Glutamatergic neuron (in vitro differentiated cells): ENCODE data around the gene MRPS27. TPM values are rescaled to one million over a fixed set of nuclear protein-coding genes. Genes with fewer than 3 reads are reported as not detected.

ENCODE experiments used
- DNase-seq: peaks from one replicate; pipeline ENCODE4 v3.0.0; 2022
- H3K27ac Mint-ChIP-seq: one replicate; pipeline ENCODE4 v1.8.0; 2020; ENCODE audit warnings: mild to moderate bottlenecking, mixed read lengths, inconsistent platforms; ENCODE audit not compliant: unreplicated experiment
- H3K27me3 Mint-ChIP-seq: one replicate; pipeline ENCODE4 v1.8.0; 2020; ENCODE audit warnings: mild to moderate bottlenecking, moderate library complexity, mixed read lengths, inconsistent platforms; ENCODE audit not compliant: unreplicated experiment
- H3K36me3 Mint-ChIP-seq: one replicate; pipeline ENCODE4 v1.8.0; 2020; ENCODE audit warnings: mild to moderate bottlenecking, mixed read lengths, inconsistent platforms; ENCODE audit not compliant: unreplicated experiment
- H3K4me1 Mint-ChIP-seq: one replicate; pipeline ENCODE4 v1.8.0; 2020; ENCODE audit warnings: mild to moderate bottlenecking, low read depth, mixed read lengths, inconsistent platforms; ENCODE audit not compliant: unreplicated experiment
- H3K4me3 Mint-ChIP-seq: one replicate; pipeline ENCODE4 v1.8.0; 2020; ENCODE audit warnings: mild to moderate bottlenecking, mixed read lengths, inconsistent platforms; ENCODE audit not compliant: unreplicated experiment
- H3K9me3 Mint-ChIP-seq: one replicate; pipeline ENCODE4 v1.8.0; 2020; ENCODE audit warnings: mild to moderate bottlenecking, moderate library complexity, mixed read lengths, inconsistent platforms; ENCODE audit not compliant: unreplicated experiment
- CTCF ChIP-seq: fragments of 200-600 bp; sonication (generic); IDR thresholded peaks from one replicate; pipeline ENCODE4 v1.5.0; 2021; ENCODE audit not compliant: partially characterized antibody, unreplicated experiment
- total RNA-seq: library from RNA; stranded (reverse); fragmentation: NEBNext Ultra II Directional; extraction: Animal tissue kit (Norgen Biotek cat#: 25700); gene quantifications from one replicate; pipeline ENCODE4 v1.2.1, GENCODE V29; 2021; ENCODE audit not compliant: unreplicated experiment

The MRPS27 gene
- total RNA-seq, 1 donor from 2014 or later, result 30.1 TPM

- Mint-ChIP-seq H3K27ac (peak overlapping the region; percentile 26), H3K4me1 (peaks cover 38% of the 10 kb centered on the region)
- no peak for TF ChIP-seq CTCF
Observed at GRCh38 chr5:72197393-72197792, 122.6 kb downstream of the MRPS27 start.

DNA sequence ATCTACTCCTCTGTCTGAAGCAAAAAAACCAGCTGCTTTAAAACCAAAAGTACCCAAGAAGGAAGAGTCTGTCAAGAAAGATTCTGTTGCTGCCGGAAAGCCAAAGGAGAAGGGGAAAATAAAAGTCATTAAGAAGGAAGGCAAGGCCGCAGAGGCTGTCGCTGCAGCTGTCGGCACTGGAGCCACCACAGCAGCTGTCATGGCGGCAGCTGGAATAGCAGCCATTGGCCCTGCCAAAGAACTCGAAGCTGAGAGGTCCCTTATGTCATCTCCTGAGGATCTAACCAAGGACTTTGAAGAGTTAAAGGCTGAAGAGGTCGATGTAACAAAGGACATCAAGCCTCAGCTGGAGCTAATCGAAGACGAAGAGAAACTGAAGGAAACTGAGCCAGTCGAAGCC, 124.5 kb downstream of the MRPS27 start:
- H3K4me1 Mint-ChIP-seq, result peaks cover 50% of the 10 kb centered on the region
- peaks cover 71% of the 10 kb centered on the region for H3K9me3 Mint-ChIP-seq
- TF ChIP-seq CTCF, result no peak
- peaks cover 56% of the 10 kb centered on the region for H3K27me3 Mint-ChIP-seq
- H3K36me3 Mint-ChIP-seq, result peaks cover 54% of the 10 kb centered on the region
- DNase-seq, result no peak
- H3K4me3 Mint-ChIP-seq, result peak overlapping the region; percentile 30
- H3K27ac Mint-ChIP-seq, result peak overlapping the region; percentile 85

More at GRCh38 chr5:72197393-72197792, 122.6 kb downstream of the MRPS27 start:
- DNase-seq, result no peak
- H3K27me3 Mint-ChIP-seq, result peaks cover 52% of the 10 kb centered on the region
- peaks cover 49% of the 10 kb centered on the region for H3K36me3 Mint-ChIP-seq
- peaks cover 74% of the 10 kb centered on the region for H3K9me3 Mint-ChIP-seq
- no peak overlapping the region for H3K4me3 Mint-ChIP-seq

- H3K27ac Mint-ChIP-seq, result peak overlapping the region; percentile 85
- H3K4me3 Mint-ChIP-seq, result peak overlapping the region; percentile 48
- no peak for DNase-seq
- peaks cover 69% of the 10 kb centered on the region for H3K9me3 Mint-ChIP-seq
- no peak for TF ChIP-seq CTCF
- H3K4me1 Mint-ChIP-seq, result peaks cover 52% of the 10 kb centered on the region
- peaks cover 49% of the 10 kb centered on the region for H3K36me3 Mint-ChIP-seq
- H3K27me3 Mint-ChIP-seq, result peaks cover 53% of the 10 kb centered on the region
Observed at GRCh38 chr5:72194846-72195245, 125.2 kb downstream of the MRPS27 start.

GRCh38 chr5:72191404-72191803, 128.6 kb downstream of the MRPS27 start:
- TF ChIP-seq CTCF, result no peak
- DNase-seq, result no peak
- peaks cover 32% of the 10 kb centered on the region for H3K36me3 Mint-ChIP-seq
- no peak overlapping the region for H3K27ac Mint-ChIP-seq
- peaks cover 62% of the 10 kb centered on the region for H3K9me3 Mint-ChIP-seq
- H3K27me3 Mint-ChIP-seq, result peaks cover 49% of the 10 kb centered on the region
- H3K4me3 Mint-ChIP-seq, result peak overlapping the region; percentile 22
- peaks cover 52% of the 10 kb centered on the region for H3K4me1 Mint-ChIP-seq

DNA sequence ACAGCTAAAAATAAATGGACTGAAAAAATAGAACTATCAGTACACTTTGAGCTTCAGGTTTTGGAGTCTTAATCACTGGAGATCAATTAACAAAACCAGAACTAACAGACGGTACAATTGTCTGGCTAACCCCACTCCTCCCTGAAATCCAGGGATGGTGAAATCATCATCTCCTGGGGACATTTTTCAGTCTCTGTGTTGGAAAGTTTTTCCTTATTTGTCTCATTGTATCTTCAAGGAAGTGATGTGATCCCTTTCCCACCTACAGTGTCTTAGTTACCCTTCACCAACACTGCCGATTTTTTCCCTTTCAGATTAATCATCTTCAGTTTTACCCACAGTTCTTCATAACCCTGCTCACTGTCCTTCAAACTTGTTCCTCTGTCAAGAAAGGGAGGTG, 130.9 kb downstream of the MRPS27 start:
- Mint-ChIP-seq H3K4me1 (peaks cover 59% of the 10 kb centered on the region), H3K9me3 (peaks cover 59% of the 10 kb centered on the region), H3K27me3 (peaks cover 45% of the 10 kb centered on the region), H3K4me3 (no peak overlapping the region), H3K27ac (no peak overlapping the region), H3K36me3 (peaks cover 16% of the 10 kb centered on the region)
- TF ChIP-seq CTCF, result no peak
- DNase-seq, result no peak
